Esophagus muscularis mucosa (tissue), 3 donors: ENCODE data around the gene ZYX.

ENCODE experiments used
- CTCF ChIP-seq, 3 experiments: fragments of 200-600 bp in 2 of 3; fragments of 450-650 bp in 1 of 3; sonication (generic) in 2 of 3; IDR thresholded peaks; one replicate each; pipeline ENCODE4 v1.5.1; 2017 to 2019; ENCODE audit warnings: antibody characterized with exemption in 3 of 3, mild to moderate bottlenecking in 2 of 3, moderate library complexity in 1 of 3
- POLR2A ChIP-seq: fragments of 450-650 bp; IDR thresholded peaks from one replicate; pipeline ENCODE4 v1.6.1; 2017; ENCODE audit warnings: antibody characterized with exemption, moderate library complexity, mild to moderate bottlenecking, low read depth

GRCh38 chr7:143345428-143345900 is 35.7 kb upstream of the ZYX start:
- no peak for TF ChIP-seq POLR2A
- peak; percentile 22 to 40 (median 26) for TF ChIP-seq CTCF (IDR thresholded peaks at IDR 0.05)
